Measurements from ENCODE around the gene NTM.

NTM gene

GRCh38 chr11:131418189-131418588 lies 47.8 kb downstream of the NTM start:
- H3K9me3 ChIP-seq (ENCODE audit: insufficient read depth, low read depth, low read length) = no peaks in the 10 kb centered on the region
- no peaks in the 10 kb centered on the region for H4K20me1 ChIP-seq (ENCODE audit: insufficient read depth, low read length, poor library complexity, severe bottlenecking)
- H3K36me3 ChIP-seq (ENCODE audit: insufficient read depth, low read length) = no peaks in the 10 kb centered on the region
- H3K79me2 ChIP-seq (ENCODE audit: insufficient read depth, low read length) = no peaks in the 10 kb centered on the region
- H3K4me2 ChIP-seq (ENCODE audit: low read depth, low read length, poor library complexity, severe bottlenecking) = no peak overlapping the region
- H3K4me1 ChIP-seq (ENCODE audit: insufficient read depth, low read length, poor library complexity, severe bottlenecking) = no peaks in the 10 kb centered on the region
- TF ChIP-seq CTCF (conservative IDR thresholded peaks at IDR 0.05; ENCODE audit: low read length) (no peak), EZH2phosphoT487 (IDR thresholded peaks at IDR 0.05; ENCODE audit: borderline replicate concordance) (no peak)
- no peaks in the 10 kb centered on the region for H3K9me2 ChIP-seq (replicated peaks; ENCODE audit: low read depth, low read length)
- no peak overlapping the region for H3K9ac ChIP-seq (ENCODE audit: low read depth, low read length, poor library complexity, severe bottlenecking)
- no peak overlapping the region for H3K4me3 ChIP-seq (ENCODE audit: low read length, poor library complexity, severe bottlenecking)
- H3K27me3 ChIP-seq (ENCODE audit: insufficient read depth, low read length, poor library complexity, severe bottlenecking) = no peaks in the 10 kb centered on the region
- H3F3A ChIP-seq (ENCODE audit: low read depth) = no peaks in the 10 kb centered on the region
- H2AFZ ChIP-seq (ENCODE audit: low read length) = no peak overlapping the region

GRCh38 chr11:131421066-131421855 lies 50.8 kb downstream of the NTM start:
- no peak overlapping the region for H3K4me3 ChIP-seq (ENCODE audit: low read length, poor library complexity, severe bottlenecking)
- H3K27me3 ChIP-seq (ENCODE audit: insufficient read depth, low read length, poor library complexity, severe bottlenecking) = no peaks in the 10 kb centered on the region
- H3K4me1 ChIP-seq (ENCODE audit: insufficient read depth, low read length, poor library complexity, severe bottlenecking) = no peaks in the 10 kb centered on the region
- H3K4me2 ChIP-seq (ENCODE audit: low read depth, low read length, poor library complexity, severe bottlenecking) = no peak overlapping the region
- no peak overlapping the region for H3K9ac ChIP-seq (ENCODE audit: low read depth, low read length, poor library complexity, severe bottlenecking)
- no peaks in the 10 kb centered on the region for H3K36me3 ChIP-seq (ENCODE audit: insufficient read depth, low read length)
- no peaks in the 10 kb centered on the region for H3K79me2 ChIP-seq (ENCODE audit: insufficient read depth, low read length)
- H4K20me1 ChIP-seq (ENCODE audit: insufficient read depth, low read length, poor library complexity, severe bottlenecking) = no peaks in the 10 kb centered on the region
- TF ChIP-seq EZH2phosphoT487 (IDR thresholded peaks at IDR 0.05; ENCODE audit: borderline replicate concordance) = no peak
- TF ChIP-seq CTCF (conservative IDR thresholded peaks at IDR 0.05; ENCODE audit: low read length) = no peak
- no peak overlapping the region for H2AFZ ChIP-seq (ENCODE audit: low read length)
- no peaks in the 10 kb centered on the region for H3F3A ChIP-seq (ENCODE audit: low read depth)
- H3K9me2 ChIP-seq (replicated peaks; ENCODE audit: low read depth, low read length) = no peaks in the 10 kb centered on the region
- H3K9me3 ChIP-seq (ENCODE audit: insufficient read depth, low read depth, low read length) = no peaks in the 10 kb centered on the region

DNA sequence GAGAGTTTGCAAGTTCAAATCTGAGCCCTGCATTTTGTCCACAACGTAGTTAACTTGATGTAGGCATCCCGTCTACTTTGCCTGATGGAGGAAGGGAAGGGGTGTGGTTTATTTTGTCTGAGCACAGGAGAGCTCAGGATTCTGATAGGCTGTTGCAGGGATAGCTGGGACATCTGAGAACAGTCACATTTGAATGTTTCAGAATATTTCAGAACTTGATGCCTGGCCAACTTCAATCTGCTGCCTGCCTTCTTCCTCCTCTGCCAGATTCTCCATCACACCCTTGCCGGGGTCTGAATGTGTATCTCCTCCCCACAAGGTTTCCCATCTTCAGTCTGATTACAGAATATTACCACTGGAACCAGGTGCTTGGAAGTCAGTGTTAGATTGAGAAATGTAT lies 51.6 kb downstream of the NTM start:
- H3K36me3 ChIP-seq (ENCODE audit: insufficient read depth, low read length) = no peaks in the 10 kb centered on the region
- H3K9me2 ChIP-seq (replicated peaks; ENCODE audit: low read depth, low read length) = no peaks in the 10 kb centered on the region
- no peak overlapping the region for H3K9ac ChIP-seq (ENCODE audit: low read depth, low read length, poor library complexity, severe bottlenecking)
- H2AFZ ChIP-seq (ENCODE audit: low read length) = no peak overlapping the region
- no peaks in the 10 kb centered on the region for H4K20me1 ChIP-seq (ENCODE audit: insufficient read depth, low read length, poor library complexity, severe bottlenecking)
- H3K4me3 ChIP-seq (ENCODE audit: low read length, poor library complexity, severe bottlenecking) = no peak overlapping the region
- no peaks in the 10 kb centered on the region for H3K79me2 ChIP-seq (ENCODE audit: insufficient read depth, low read length)
- H3F3A ChIP-seq (ENCODE audit: low read depth) = no peaks in the 10 kb centered on the region
- no peaks in the 10 kb centered on the region for H3K9me3 ChIP-seq (ENCODE audit: insufficient read depth, low read depth, low read length)
- H3K4me1 ChIP-seq (ENCODE audit: insufficient read depth, low read length, poor library complexity, severe bottlenecking) = no peaks in the 10 kb centered on the region
- no peak overlapping the region for H3K4me2 ChIP-seq (ENCODE audit: low read depth, low read length, poor library complexity, severe bottlenecking)
- H3K27me3 ChIP-seq (ENCODE audit: insufficient read depth, low read length, poor library complexity, severe bottlenecking) = no peaks in the 10 kb centered on the region
- TF ChIP-seq EZH2phosphoT487 (IDR thresholded peaks at IDR 0.05; ENCODE audit: borderline replicate concordance) = no peak
- no peak for TF ChIP-seq CTCF (conservative IDR thresholded peaks at IDR 0.05; ENCODE audit: low read length)

Measured in Loucy (cell line).